Calu3 (cell line): ENCODE data around the gene S100A7. TPM values are rescaled to one million over a fixed set of nuclear protein-coding genes. Genes with fewer than 3 reads are reported as not detected.
"Not testable (repeated sequence)": the region's sequence is repeated elsewhere in the genome, so short reads cannot be mapped to it uniquely, and the experiment has no call there.

Source experiments
- BruUV-seq: library from RNA; stranded (reverse); fragments of 400-500 nt; replicated peaks from 2 replicates; lab custom pipeline; 2021; lab: Mats Ljungman, UMichigan
- CTCF ChIA-PET: fragments of 300-600 bp; sonication (Branson Sonifier 250); formaldehyde crosslinking; loops from one replicate; lab custom pipeline; 2022; ENCODE audit warnings: antibody characterized with exemption; lab: Charles Lee
- DNase-seq: peaks from one replicate; pipeline ENCODE4 v3.0.0; 2022
- H3K27ac Mint-ChIP-seq: one replicate; pipeline ENCODE4 v1.8.0; 2022; ENCODE audit warnings: mixed read lengths; ENCODE audit not compliant: unreplicated experiment
- H3K27me3 Mint-ChIP-seq: one replicate; pipeline ENCODE4 v1.8.0; 2022; ENCODE audit warnings: mixed read lengths; ENCODE audit not compliant: unreplicated experiment
- H3K36me3 Mint-ChIP-seq: one replicate; pipeline ENCODE4 v1.8.0; 2022; ENCODE audit warnings: mild to moderate bottlenecking, moderate library complexity, mixed read lengths; ENCODE audit not compliant: insufficient read depth, unreplicated experiment
- H3K4me1 Mint-ChIP-seq: one replicate; pipeline ENCODE4 v1.8.0; 2022; ENCODE audit warnings: mild to moderate bottlenecking, low read depth, mixed read lengths; ENCODE audit not compliant: unreplicated experiment
- H3K4me3 Mint-ChIP-seq: one replicate; pipeline ENCODE4 v1.8.0; 2022; ENCODE audit warnings: mild to moderate bottlenecking, low read depth, moderate library complexity, mixed read lengths; ENCODE audit not compliant: unreplicated experiment
- H3K9me3 Mint-ChIP-seq: one replicate; pipeline ENCODE4 v1.8.0; 2022; ENCODE audit warnings: low read depth, mixed read lengths; ENCODE audit not compliant: unreplicated experiment
- intact Hi-C: fragments of 100-400 bp; cut with micrococcal nuclease; formaldehyde crosslinking; loops from one replicate; pipeline ENCODE4 v1.10.0; 2022; ENCODE audit not compliant: unreplicated experiment
- total RNA-seq: library from RNA; stranded (reverse); gene quantifications from 2 replicates; pipeline ENCODE4 v1.2.3, GENCODE V29; 2022
- TF ChIP-seq, protein P1 (sequence below): fragments of 200-600 bp; IDR thresholded peaks from one replicate; pipeline ENCODE4 v1.8.0; 2022; ENCODE audit warnings: antibody characterized with exemption; ENCODE audit not compliant: unreplicated experiment

The S100A7 gene
- total RNA-seq, 1 experiment from 2014 or later = not detected

DNA sequence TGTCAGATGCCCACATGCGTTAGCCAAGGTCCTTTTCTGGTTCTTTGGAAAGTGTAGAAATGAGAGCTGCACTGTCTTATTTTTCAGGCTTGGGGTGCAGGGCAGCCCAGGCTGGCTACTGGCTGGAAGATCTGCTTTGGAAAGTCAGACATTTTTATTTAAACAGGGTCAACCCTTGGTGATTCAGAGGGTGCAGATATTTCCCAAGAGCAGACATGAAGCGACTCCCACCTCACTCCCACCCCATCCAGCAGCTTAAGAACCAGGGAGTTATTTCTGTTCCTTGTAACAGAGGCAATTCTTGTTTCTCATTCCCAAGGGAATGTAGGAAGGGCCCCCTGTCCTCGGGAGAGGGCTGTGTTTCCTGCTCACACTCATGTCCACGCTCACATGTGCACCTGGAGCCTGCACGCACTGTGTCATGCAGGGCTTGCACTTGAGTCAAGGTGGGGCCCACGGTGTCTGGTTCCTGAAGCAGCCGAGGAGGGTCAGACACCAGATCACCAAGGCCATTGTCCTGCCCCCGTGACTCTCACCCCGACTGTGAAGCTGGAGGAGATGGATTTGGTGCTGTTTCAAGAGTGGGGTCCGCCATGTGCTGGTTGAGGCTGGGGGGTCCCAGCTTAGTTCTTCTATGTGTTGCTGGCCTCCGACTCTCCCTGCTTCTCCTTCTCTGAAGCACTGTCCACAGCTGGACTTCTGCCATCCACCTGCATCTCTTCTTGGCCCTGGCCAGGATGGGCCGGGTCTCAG, 43.1 kb downstream of the S100A7 start:
- Mint-ChIP-seq H3K4me3 (no peak overlapping the region), H3K36me3 (no peaks in the 10 kb centered on the region), H3K4me1 (no peaks in the 10 kb centered on the region), H3K27ac (no peak overlapping the region), H3K9me3 (no peaks in the 10 kb centered on the region), H3K27me3 (peaks cover 82% of the 10 kb centered on the region)
- intact Hi-C loops = no loop called here
- BruUV-seq = no TSS peak
- CTCF ChIA-PET = no interaction called here
- DNase-seq = no peak
- TF ChIP-seq, protein P1, sequence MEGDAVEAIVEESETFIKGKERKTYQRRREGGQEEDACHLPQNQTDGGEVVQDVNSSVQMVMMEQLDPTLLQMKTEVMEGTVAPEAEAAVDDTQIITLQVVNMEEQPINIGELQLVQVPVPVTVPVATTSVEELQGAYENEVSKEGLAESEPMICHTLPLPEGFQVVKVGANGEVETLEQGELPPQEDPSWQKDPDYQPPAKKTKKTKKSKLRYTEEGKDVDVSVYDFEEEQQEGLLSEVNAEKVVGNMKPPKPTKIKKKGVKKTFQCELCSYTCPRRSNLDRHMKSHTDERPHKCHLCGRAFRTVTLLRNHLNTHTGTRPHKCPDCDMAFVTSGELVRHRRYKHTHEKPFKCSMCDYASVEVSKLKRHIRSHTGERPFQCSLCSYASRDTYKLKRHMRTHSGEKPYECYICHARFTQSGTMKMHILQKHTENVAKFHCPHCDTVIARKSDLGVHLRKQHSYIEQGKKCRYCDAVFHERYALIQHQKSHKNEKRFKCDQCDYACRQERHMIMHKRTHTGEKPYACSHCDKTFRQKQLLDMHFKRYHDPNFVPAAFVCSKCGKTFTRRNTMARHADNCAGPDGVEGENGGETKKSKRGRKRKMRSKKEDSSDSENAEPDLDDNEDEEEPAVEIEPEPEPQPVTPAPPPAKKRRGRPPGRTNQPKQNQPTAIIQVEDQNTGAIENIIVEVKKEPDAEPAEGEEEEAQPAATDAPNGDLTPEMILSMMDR = no peak

DNA sequence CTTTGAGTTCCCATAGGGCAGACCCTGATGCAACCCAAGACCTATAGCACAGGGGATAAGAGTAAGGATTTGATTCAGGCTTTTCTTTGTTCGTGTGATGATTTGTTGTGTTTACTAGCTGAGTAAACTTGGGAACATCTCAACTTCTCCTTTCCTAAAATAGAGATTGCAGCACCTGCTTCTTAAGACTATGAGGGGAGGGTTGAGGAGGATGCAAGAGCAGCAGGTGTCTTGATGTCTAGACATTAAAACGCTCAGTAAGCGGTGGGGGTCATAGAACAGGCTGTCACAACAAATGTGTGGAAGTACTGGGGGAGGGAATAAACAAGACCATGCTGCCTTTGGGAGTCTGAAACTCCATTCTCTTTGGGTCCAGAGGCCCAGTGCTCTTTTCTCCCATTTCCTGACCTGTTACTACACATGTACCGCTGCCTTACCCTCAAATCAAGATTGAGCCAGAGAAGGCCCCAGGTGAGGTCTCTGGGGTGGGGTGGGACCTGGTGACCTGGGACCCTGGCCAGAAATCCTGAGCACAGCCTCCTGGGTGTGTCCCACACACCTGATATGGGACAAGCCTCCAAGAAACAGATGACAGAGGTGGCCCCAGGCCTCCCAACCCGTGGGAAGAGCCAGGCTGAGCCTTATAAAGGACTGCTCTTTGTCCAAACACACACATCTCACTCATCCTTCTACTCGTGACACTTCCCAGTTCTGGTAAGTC, 44.4 kb downstream of the S100A7 start, which contains the start of gene S100A7A:
TSS of gene S100A7A (plus strand) at position 671 of the 721 bp plus-strand sequence. CDS start 1,563 bp downstream, outside the sequence.
- BruUV-seq = no TSS peak
- intact Hi-C loops = no loop called here
- peaks cover 81% of the 10 kb centered on the region for H3K27me3 Mint-ChIP-seq

DNA sequence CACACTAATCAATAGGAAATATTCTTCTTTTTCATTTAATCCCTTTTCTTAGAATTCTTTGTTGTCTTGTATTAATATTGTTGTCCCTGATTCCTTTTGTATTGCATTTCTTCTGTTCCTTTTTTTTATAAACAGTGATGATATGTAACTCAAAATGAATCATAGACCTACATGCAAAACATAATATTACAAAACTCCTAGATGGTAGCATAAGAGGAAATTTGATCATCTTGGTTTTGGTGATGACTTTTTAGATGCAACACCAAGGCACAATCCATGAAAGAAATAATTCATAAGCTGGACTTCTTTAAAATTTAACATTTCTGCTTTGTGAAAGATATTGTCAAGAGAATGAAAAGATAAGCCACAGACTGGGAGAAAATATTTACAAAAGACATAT, 46.5 kb downstream of the S100A7 start:
- DNase-seq, BruUV-seq, H3K4me3 Mint-ChIP-seq, H3K36me3 Mint-ChIP-seq, intact Hi-C loops, H3K4me1 Mint-ChIP-seq, H3K27ac Mint-ChIP-seq, H3K9me3 Mint-ChIP-seq: not testable (repeated sequence)
- CTCF ChIA-PET = interaction anchor here (0.9 kb wide), 1 partner anchor 61 kb away, joined by 3 read pairs; no protein-coding TSS in a partner anchor
- peaks cover 81% of the 10 kb centered on the region for H3K27me3 Mint-ChIP-seq

More for the DNA sequence above, 44.4 kb downstream of the S100A7 start, which contains the start of gene S100A7A:
- TF ChIP-seq, protein P1 = no peak
- no peaks in the 10 kb centered on the region for H3K36me3 Mint-ChIP-seq
- H3K4me1 Mint-ChIP-seq = no peaks in the 10 kb centered on the region
- CTCF ChIA-PET = no interaction called here
- no peak for DNase-seq
- H3K4me3 Mint-ChIP-seq = no peak within 1 kb of the TSS
- H3K9me3 Mint-ChIP-seq = no peaks in the 10 kb centered on the region
- H3K27ac Mint-ChIP-seq = no peak within 1 kb of the TSS

Other genes starting within 250 kb of the S100A7 start
- not detected in 2 replicates for gene PRR9, start 243.1 kb downstream of the S100A7 start, total RNA-seq
- not detected in 2 replicates for gene LORICRIN, start 201.0 kb downstream of the S100A7 start, total RNA-seq
- gene PGLYRP3, start 147.7 kb downstream of the S100A7 start, total RNA-seq = not detected in 2 replicates
- 0.38 TPM in 1 of 2 replicates, not detected in the other for gene PGLYRP4, start 111.8 kb downstream of the S100A7 start, total RNA-seq
- gene S100A9, start 102.8 kb downstream of the S100A7 start, total RNA-seq = 5.0 and 10.6 TPM in 2 replicates
- not detected in 2 replicates for gene S100A12, start 85.0 kb downstream of the S100A7 start, total RNA-seq
- gene S100A8, start 69.6 kb downstream of the S100A7 start, total RNA-seq = not detected in 2 replicates
- gene S100A7A, start 44.1 kb downstream of the S100A7 start, total RNA-seq = not detected in 2 replicates
- 1,521 and 2,023 TPM in 2 replicates for gene S100A6, start 75.3 kb upstream of the S100A7 start, total RNA-seq
- gene S100A5, start 80.3 kb upstream of the S100A7 start, total RNA-seq = not detected in 2 replicates
- 19.8 and 20.5 TPM in 2 replicates for gene S100A4, start 85.2 kb upstream of the S100A7 start, total RNA-seq
- not detected in 2 replicates for gene S100A3, start 88.6 kb upstream of the S100A7 start, total RNA-seq
- gene S100A2, start 105.2 kb upstream of the S100A7 start, total RNA-seq = 11.1 and 14.1 TPM in 2 replicates
- gene S100A16, start 152.5 kb upstream of the S100A7 start, total RNA-seq = 247 and 255 TPM in 2 replicates
- 74.6 and 106 TPM in 2 replicates for gene S100A14, start 155.7 kb upstream of the S100A7 start, total RNA-seq
- 104 and 117 TPM in 2 replicates for gene S100A13, start 166.9 kb upstream of the S100A7 start, total RNA-seq
- gene S100A1, start 167.8 kb upstream of the S100A7 start, total RNA-seq = not detected in 2 replicates
- 93.7 and 100 TPM in 2 replicates for gene CHTOP, start 173.4 kb upstream of the S100A7 start, total RNA-seq
- 45.0 and 46.8 TPM in 2 replicates for gene SNAPIN, start 198.1 kb upstream of the S100A7 start, total RNA-seq
- gene ILF2, start 210.3 kb upstream of the S100A7 start, total RNA-seq = 253 and 292 TPM in 2 replicates
- gene NPR1, start 218.0 kb upstream of the S100A7 start, total RNA-seq = not detected in 2 replicates